A549 (cell line): ENCODE measurements around the gene ZNF582. TPM values are rescaled to one million over a fixed set of nuclear protein-coding genes. Genes with fewer than 3 reads are reported as not detected.
A peak's percentile ranks its signal among the peaks of the same experiment; 100 is the strongest.
"Not testable (repeated sequence)": the region's sequence is repeated elsewhere in the genome, so short reads cannot be mapped to it uniquely, and the experiment has no call there.

Source experiments
- ATAC-seq, 2 experiments: fragments of 200-7000 bp in 1 of 2; fragments of >200 bp in 1 of 2; cut with Nextera tagmentation in 1 of 2; cut with Tn5 transposase in 1 of 2; 3 replicates each; pipeline versions ENCODE4 v1.8.0 to v1.9.1; 2018 to 2020; ENCODE audit warnings: mild to moderate bottlenecking in 1 of 2, moderate library complexity in 1 of 2
- CTCF ChIA-PET: fragments of 300-600 bp; sonication (Branson Sonifier 250); formaldehyde crosslinking; extraction: SDS; loops from one replicate; lab custom pipeline; 2021; ENCODE audit warnings: antibody characterized with exemption, inconsistent platforms; lab: Yijun Ruan, JAX
- POLR2A ChIA-PET: fragments of 350-600 bp; formaldehyde crosslinking; extraction: SDS; loops from one replicate; lab custom pipeline; 2021; ENCODE audit warnings: antibody characterized with exemption, inconsistent platforms; lab: Yijun Ruan, JAX
- DNase-seq, 2 experiments: peaks; one replicate each; pipeline versions ENCODE4 v3.0.0 to v3.0.0-alpha.2; 2011 to 2016; ENCODE audit warnings: low read depth in 1 of 2, low spot score in 1 of 2
- FAIRE-seq: peaks from 2 replicates; lab custom pipeline; 2011; peaks lifted over from hg19 to GRCh38; lab: Jason Lieb, UNC
- H3K27ac ChIP-seq, 2 experiments: fragments of >200 bp; sonication (Bioruptor Twin); formaldehyde crosslinking; 3 replicates each; pipeline ENCODE4 v1.5.1; 2016 to 2017
- H3K4me1 ChIP-seq: fragments of >200 bp; sonication (Bioruptor Twin); formaldehyde crosslinking; 3 replicates; pipeline ENCODE4 v1.6.1; 2016
- H3K4me2 ChIP-seq: fragments of >200 bp; sonication (Bioruptor Twin); formaldehyde crosslinking; 3 replicates; pipeline ENCODE4 v1.6.1; 2016
- H3K4me3 ChIP-seq: fragments of >200 bp; sonication (Bioruptor Twin); formaldehyde crosslinking; 3 replicates; pipeline ENCODE4 v1.5.1; 2016
- H3K9me3 ChIP-seq: fragments of >200 bp; sonication (Bioruptor Twin); formaldehyde crosslinking; 3 replicates; pipeline ENCODE4 v1.6.1; 2016
- CTCF ChIP-seq: fragments of >200 bp; sonication (Bioruptor Twin); formaldehyde crosslinking; IDR thresholded peaks from 3 replicates; pipeline ENCODE4 v1.5.1; 2016
- EHF ChIP-seq: fragments of 250-450 bp; sonication (Bioruptor Pico); IDR thresholded peaks from 2 replicates; pipeline ENCODE4 v1.5.0; 2020; ENCODE audit warnings: mild to moderate bottlenecking
- EHMT2 ChIP-seq: fragments of 200-600 bp; sonication (generic); IDR thresholded peaks from 2 replicates; pipeline ENCODE4 v1.6.1; 2016; ENCODE audit warnings: antibody characterized with exemption, low read depth, mild to moderate bottlenecking, moderate library complexity
- ELK1 ChIP-seq: fragments of 150-350 bp; IDR thresholded peaks from 2 replicates; pipeline ENCODE4 v1.6.1; 2014; ENCODE audit warnings: low read depth, mild to moderate bottlenecking, low read length
- HES2 ChIP-seq: fragments of >200 bp; sonication (Bioruptor Twin); formaldehyde crosslinking; IDR thresholded peaks from 2 replicates; pipeline ENCODE4 v1.6.1; 2016
- HMGXB4 ChIP-seq: fragments of 250-450 bp; sonication (Bioruptor Pico); IDR thresholded peaks from 2 replicates; pipeline ENCODE4 v1.5.0; 2021; ENCODE audit warnings: mild to moderate bottlenecking, moderate library complexity, borderline replicate concordance
- HOXB13 ChIP-seq: fragments of 250-450 bp; sonication (Bioruptor Pico); IDR thresholded peaks from 2 replicates; pipeline ENCODE4 v1.5.0; 2020; ENCODE audit warnings: low read depth, mild to moderate bottlenecking, moderate library complexity
- HOXB5 ChIP-seq: fragments of 250-450 bp; sonication (Bioruptor Pico); IDR thresholded peaks from 2 replicates; pipeline ENCODE4 v1.5.0; 2020; ENCODE audit warnings: mild to moderate bottlenecking, moderate library complexity
- KDM5A ChIP-seq: fragments of 200-600 bp; sonication (generic); IDR thresholded peaks from 2 replicates; pipeline ENCODE4 v1.6.1; 2016; ENCODE audit warnings: antibody characterized with exemption, mild to moderate bottlenecking
- NFE2L2 ChIP-seq: fragments of 150-350 bp; conservative IDR thresholded peaks from 2 replicates; pipeline ENCODE4 v1.6.1; 2014; ENCODE audit warnings: low read length
- NPAS2 ChIP-seq: fragments of 250-450 bp; sonication (Bioruptor Pico); IDR thresholded peaks from 2 replicates; pipeline ENCODE4 v1.8.0; 2022; ENCODE audit warnings: mild to moderate bottlenecking, moderate library complexity, borderline replicate concordance
- PBX3 ChIP-seq: IDR thresholded peaks from 2 replicates; pipeline ENCODE4 v1.6.1; 2012
- RAD21 ChIP-seq, 2 experiments: fragments of >200 bp in 1 of 2; sonication (Bioruptor Twin) in 1 of 2; formaldehyde crosslinking in 1 of 2; IDR thresholded peaks in 1 of 2; conservative IDR thresholded peaks in 1 of 2; 2 replicates in 1 of 2; 3 replicates in 1 of 2; pipeline ENCODE4 v1.6.1; 2012 to 2018; ENCODE audit warnings: inconsistent platforms in 1 of 2
- SMC3 ChIP-seq: fragments of >200 bp; sonication (Bioruptor Twin); formaldehyde crosslinking; IDR thresholded peaks from 3 replicates; pipeline ENCODE4 v1.6.1; 2018; ENCODE audit warnings: inconsistent platforms
- TP53 ChIP-seq: fragments of 250-450 bp; sonication (Bioruptor Pico); IDR thresholded peaks from 2 replicates; pipeline ENCODE4 v1.5.0; 2021; ENCODE audit warnings: mild to moderate bottlenecking, moderate library complexity
- ZFP36 ChIP-seq: fragments of 450-650 bp; IDR thresholded peaks from 2 replicates; pipeline ENCODE4 v1.6.1; 2014; ENCODE audit warnings: borderline replicate concordance; ENCODE audit not compliant: partially characterized antibody
- WGBS: methylation state at CpG from one replicate; pipeline ENCODE4 v1.1.6; 2017; ENCODE audit errors: missing lambda C conversion rate; 5-methylcytosine and 5-hydroxymethylcytosine counted together
- polyA plus RNA-seq, 4 experiments: library from polyadenylated mRNA; depleted of rRNA in 3 of 4; stranded (reverse); fragments of >200 nt; fragmentation: RNase III in 1 of 4; extraction: RNeasy Plus Mini Kit Qiagen cat#74134 plus additional on column Dnase treatment in 1 of 4; gene quantifications; 2 replicates in 3 of 4; 3 replicates in 1 of 4; pipeline ENCODE4 v1.2.3, GENCODE V29; 2011 to 2017

The ZNF582 gene
- polyA plus RNA-seq, 2 of the 4 experiments (the other 2 are of a cell fraction): 1.0 to 3.2 TPM

GRCh38 chr19:56347163-56347778 lies 46.1 kb downstream of the ZNF582 start (continued):
- TF ChIP-seq EHF (CRISPR knock-in tag) (no peak), NFE2L2 (no peak), TP53 (CRISPR knock-in tag) (no peak), HMGXB4 (no peak), HOXB5 (CRISPR knock-in tag) (no peak), NPAS2 (CRISPR knock-in tag) (no peak)

- ATAC-seq: no peak
- CTCF ChIA-PET: interaction anchor here (2.2 kb wide), 1 partner anchor 9 kb away, joined by 10 read pairs; no protein-coding TSS in a partner anchor
- no peak for FAIRE-seq
These were observed 51.4 kb downstream of the ZNF582 start for GRCh38 chr19:56341948-56342347.

GRCh38 chr19:56339031-56339430 lies 54.3 kb downstream of the ZNF582 start:
- DNase-seq, H3K4me1 ChIP-seq, H3K4me3 ChIP-seq, H3K4me2 ChIP-seq, H3K27ac ChIP-seq, ATAC-seq, FAIRE-seq, POLR2A ChIA-PET: not testable (repeated sequence)
- CTCF ChIA-PET: interaction anchor here (0.9 to 1.5 kb wide), 3 partner anchors 10 to 273 kb away, joined by 3 to 4 read pairs (median 3); no protein-coding TSS in a partner anchor
- H3K9me3 ChIP-seq: peaks cover 46% of the 10 kb centered on the region
- 87% methylated on average over 9 of the region's 10 CpGs for WGBS

More at GRCh38 chr19:56341948-56342347, 51.4 kb downstream of the ZNF582 start:
- Histone ChIP-seq H3K9me3 (peaks cover 56% of the 10 kb centered on the region), H3K27ac (no peak overlapping the region), H3K4me3 (no peak overlapping the region), H3K4me2 (no peak overlapping the region), H3K4me1 (no peaks in the 10 kb centered on the region)
- no peak for DNase-seq
- POLR2A ChIA-PET: no interaction called here
- TF ChIP-seq ZFP36: peak; percentile 78
- TF ChIP-seq ELK1: no peak

- H3K4me2 ChIP-seq, CTCF ChIA-PET, ATAC-seq, POLR2A ChIA-PET, H3K4me1 ChIP-seq, H3K27ac ChIP-seq, H3K4me3 ChIP-seq, FAIRE-seq, DNase-seq: not testable (repeated sequence)
- WGBS: 3% methylated on average over 6 of the region's 8 CpGs
- H3K9me3 ChIP-seq: peaks cover 35% of the 10 kb centered on the region; the same call in 2 of the 3 replicates
These were observed 56.3 kb downstream of the ZNF582 start for GRCh38 chr19:56337077-56337476.

GRCh38 chr19:56335371-56335770 lies 58.0 kb downstream of the ZNF582 start:
- ATAC-seq, H3K4me2 ChIP-seq, POLR2A ChIA-PET, H3K4me3 ChIP-seq, FAIRE-seq, H3K4me1 ChIP-seq, H3K27ac ChIP-seq, DNase-seq: not testable (repeated sequence)
- H3K9me3 ChIP-seq: peaks cover 28% of the 10 kb centered on the region; the same call in 1 of the 3 replicates
- CTCF ChIA-PET: interaction anchor here (0.9 to 4.0 kb wide), 6 partner anchors 19 to 269 kb away, joined by 3 to 51 read pairs (median 6); no protein-coding TSS in a partner anchor

GRCh38 chr19:56333506-56333905 lies 59.8 kb downstream of the ZNF582 start:
- Histone ChIP-seq H3K4me2 (no peak overlapping the region), H3K9me3 (peaks cover 19% of the 10 kb centered on the region; the same call in 1 of the 3 replicates), H3K4me3 (no peak overlapping the region), H3K27ac (no peak overlapping the region), H3K4me1 (no peaks in the 10 kb centered on the region)
- ATAC-seq: peak in 1 of 2 experiments; percentile 84; a peak in 4 of 6 replicates
- peak; percentile 84 for FAIRE-seq
- ChIA-PET CTCF (interaction anchor here (0.6 to 4.0 kb wide), 45 partner anchors 8 to 703 kb away, joined by 3 to 51 read pairs (median 4); partner anchors contain the start of gene ZNF444), POLR2A (interaction anchor here (0.8 to 1.1 kb wide), 3 partner anchors 80 to 679 kb away, joined by 3 to 7 read pairs (median 3); no protein-coding TSS in a partner anchor)
- TF ChIP-seq PBX3 (no peak), EHMT2 (no peak), CTCF (peak; percentile 66), HES2 (no peak), HOXB13 (CRISPR knock-in tag) (no peak), RAD21 (conservative IDR thresholded peaks at IDR 0.05 in 1 of 2, IDR thresholded peaks at IDR 0.05 in 1 of 2) (peak; percentile 78 to 90), KDM5A (no peak), SMC3 (peak; percentile 59)
- DNase-seq: peak; percentile 43 to 70
